Ishikawa (cell line): ENCODE data around the gene TRIOBP.

Source experiments
- CREB1 ChIP-seq: IDR thresholded peaks from 2 replicates; pipeline ENCODE4 v1.6.1; 2012; ENCODE audit warnings: low read depth
- NFIC ChIP-seq: IDR thresholded peaks from 2 replicates; pipeline ENCODE4 v1.6.1; 2012
- REST ChIP-seq: IDR thresholded peaks from 2 replicates; pipeline ENCODE4 v1.6.1; 2012; ENCODE audit warnings: low read depth, mild to moderate bottlenecking
- TCF12 ChIP-seq: IDR thresholded peaks from 2 replicates; pipeline ENCODE4 v1.6.1; 2012; ENCODE audit warnings: low read depth
- YY1 ChIP-seq: IDR thresholded peaks from 2 replicates; pipeline ENCODE4 v1.6.1; 2012; ENCODE audit warnings: low read depth

DNA sequence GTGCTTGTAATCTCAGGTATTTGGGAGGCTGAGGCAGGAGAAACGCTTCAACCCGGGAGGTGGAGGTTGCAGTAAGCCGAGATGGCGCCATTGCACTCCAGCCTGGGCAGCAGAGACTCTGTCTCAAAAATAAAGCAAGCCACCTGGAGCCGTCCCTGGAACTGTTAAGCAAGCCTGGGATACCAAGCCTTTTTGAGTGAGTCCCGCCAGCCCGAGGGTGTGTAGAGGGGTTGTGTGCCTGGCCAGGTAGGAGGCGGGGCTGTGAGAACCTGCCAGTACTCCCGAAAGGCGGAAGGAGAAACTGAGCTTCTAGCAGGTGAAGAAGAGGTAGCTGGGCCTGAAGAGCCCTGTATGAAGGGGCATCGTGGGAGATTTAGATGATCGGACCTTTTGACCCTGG is 52.4 kb downstream of the TRIOBP start:
- TF ChIP-seq REST (no peak), CREB1 (no peak), YY1 (no peak), TCF12 (no peak), NFIC (no peak)
